GM18505 (cell line): ENCODE results near the gene CA11.
A peak's percentile ranks its signal among the peaks of the same experiment; 100 is the strongest.
"Not testable (repeated sequence)": the region's sequence is repeated elsewhere in the genome, so short reads cannot be mapped to it uniquely, and the experiment has no call there.

ENCODE experiments used
- ATAC-seq: cut with Tn5 transposase; IDR thresholded peaks from one replicate; pipeline ENCODE4 v1.9.1; 2021; ENCODE audit not compliant: unreplicated experiment
- POLR2A ChIP-seq: IDR thresholded peaks from 4 replicates; pipeline ENCODE4 v1.6.1; 2011; ENCODE audit warnings: borderline replicate concordance; ENCODE audit not compliant: insufficient read depth, insufficient read length; ENCODE audit errors: extremely low read depth

CA11 gene

DNA sequence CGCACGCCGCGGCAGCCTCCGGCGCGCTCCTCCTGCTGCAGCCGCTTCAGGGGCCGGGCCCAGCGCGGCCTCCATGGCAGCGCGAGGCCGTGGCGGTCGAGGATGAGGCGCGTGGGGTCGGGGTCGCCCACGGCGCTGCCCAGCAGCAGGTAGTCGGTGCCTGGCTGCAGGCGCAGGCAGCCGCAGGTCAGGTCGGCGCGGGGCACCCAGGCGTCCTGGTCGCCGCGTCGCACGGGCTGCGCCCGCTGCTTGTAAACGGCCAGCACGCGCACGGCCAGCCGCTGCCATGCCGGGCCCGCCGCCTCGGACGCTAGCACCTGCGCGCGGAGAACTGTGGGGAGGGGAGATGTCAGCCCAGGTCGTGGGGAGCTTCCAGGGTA, 15.7 kb upstream of the CA11 start:
- TF ChIP-seq POLR2A = no peak
- ATAC-seq = no peak

DNA sequence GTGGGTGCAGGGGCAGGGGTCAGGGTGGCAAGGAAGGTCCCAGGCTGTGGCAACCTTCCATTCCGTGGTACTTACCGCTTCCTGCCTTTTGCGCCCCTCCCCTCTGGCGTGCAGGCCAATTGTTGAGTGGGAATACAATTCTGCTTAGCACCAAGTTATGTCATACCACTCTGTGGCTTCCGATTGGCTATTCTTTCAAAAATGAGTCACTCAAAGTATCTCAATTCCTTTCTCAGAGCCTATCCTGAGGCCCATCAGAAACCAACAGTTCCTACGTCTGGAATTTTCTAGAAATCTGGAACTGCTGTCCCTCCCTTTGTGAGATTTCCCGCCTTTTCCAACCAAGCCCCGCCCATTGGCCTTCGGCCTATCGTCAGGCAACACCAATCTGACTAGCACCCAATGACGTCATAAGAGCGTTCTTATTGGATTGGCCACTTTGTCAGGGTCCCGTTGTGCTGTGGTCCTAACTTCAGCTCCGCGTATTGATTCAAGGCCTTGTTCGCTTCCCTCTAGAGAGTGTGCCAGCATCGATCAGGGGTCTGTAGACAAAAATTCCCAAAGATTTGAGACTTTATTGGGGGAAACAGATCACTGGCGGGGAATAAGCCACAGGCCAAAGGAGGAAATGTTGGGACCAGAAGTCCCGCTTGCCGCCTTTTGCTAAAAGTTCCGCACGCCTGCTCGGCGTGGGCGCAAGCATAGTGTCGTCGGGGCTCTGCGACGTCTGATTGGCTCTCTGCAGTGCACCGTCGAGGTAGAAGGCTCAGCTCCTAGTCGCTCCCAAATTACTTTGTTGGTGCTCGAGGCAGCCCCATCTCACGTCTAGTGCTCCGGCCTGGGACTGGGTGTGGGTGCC, 15.1 kb upstream of the CA11 start:
- peak; percentile 60 for ATAC-seq
- no peak for TF ChIP-seq POLR2A

DNA sequence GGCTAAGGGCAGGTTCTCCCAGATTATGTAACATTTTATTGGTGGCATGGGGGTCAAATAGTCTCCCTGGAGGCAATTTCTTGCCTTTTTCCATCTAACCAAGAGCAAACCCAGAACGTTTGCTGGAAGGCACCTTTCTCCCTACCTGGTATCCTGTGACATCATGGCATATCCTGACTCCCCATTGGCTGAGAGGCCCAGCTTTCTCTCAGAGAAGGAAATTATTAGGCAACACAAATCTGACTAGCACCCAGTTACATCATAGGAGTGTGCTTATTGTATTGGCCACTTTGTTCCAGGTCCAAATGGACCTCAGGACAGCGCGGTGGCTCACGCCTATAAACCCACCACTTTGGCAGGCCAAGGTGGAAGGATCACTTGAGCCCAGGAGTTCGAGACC, 13.8 kb upstream of the CA11 start:
- ATAC-seq = no peak
- no peak for TF ChIP-seq POLR2A

DNA sequence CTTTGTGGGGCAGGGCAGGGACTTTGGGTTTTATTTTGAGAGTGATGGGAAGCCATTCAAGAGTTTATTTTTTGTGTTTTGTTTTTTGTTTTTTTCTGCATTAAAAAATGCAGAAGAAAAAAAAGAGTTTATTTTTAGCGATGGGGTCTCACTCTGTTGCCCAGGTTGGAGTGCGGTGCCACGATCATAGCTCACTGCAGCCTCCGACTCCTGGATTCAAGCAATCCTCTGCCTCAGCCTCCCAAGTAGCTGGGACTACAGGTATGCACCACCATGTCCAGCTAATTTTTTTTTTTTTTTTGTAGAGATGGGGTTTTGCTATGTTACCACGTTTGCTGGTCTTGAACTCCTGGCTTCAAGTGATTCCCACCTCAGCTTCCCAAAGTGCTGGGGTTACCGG, 12.5 kb upstream of the CA11 start:
- ATAC-seq = no peak
- no peak for TF ChIP-seq POLR2A

DNA sequence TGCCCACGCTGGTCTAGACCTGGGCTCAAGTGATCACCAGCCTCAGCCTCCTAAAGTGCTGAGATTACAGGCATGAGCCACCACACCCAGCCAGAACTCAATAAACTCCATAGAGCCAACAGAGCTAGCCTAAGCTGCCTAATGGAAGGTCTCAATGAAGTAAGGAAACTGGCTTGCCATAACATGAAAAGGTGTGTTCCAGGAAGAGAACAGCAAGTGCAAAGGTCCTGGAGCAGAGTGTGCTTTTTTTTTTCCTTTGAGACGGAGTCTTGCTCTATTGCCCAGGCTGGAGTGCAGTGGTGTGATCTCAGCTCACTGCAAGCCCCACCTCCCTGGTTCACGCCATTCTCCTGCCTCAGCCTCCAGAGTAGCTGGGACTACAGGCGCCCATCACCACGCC, 11.8 kb upstream of the CA11 start:
- ATAC-seq = not testable (repeated sequence)

DNA sequence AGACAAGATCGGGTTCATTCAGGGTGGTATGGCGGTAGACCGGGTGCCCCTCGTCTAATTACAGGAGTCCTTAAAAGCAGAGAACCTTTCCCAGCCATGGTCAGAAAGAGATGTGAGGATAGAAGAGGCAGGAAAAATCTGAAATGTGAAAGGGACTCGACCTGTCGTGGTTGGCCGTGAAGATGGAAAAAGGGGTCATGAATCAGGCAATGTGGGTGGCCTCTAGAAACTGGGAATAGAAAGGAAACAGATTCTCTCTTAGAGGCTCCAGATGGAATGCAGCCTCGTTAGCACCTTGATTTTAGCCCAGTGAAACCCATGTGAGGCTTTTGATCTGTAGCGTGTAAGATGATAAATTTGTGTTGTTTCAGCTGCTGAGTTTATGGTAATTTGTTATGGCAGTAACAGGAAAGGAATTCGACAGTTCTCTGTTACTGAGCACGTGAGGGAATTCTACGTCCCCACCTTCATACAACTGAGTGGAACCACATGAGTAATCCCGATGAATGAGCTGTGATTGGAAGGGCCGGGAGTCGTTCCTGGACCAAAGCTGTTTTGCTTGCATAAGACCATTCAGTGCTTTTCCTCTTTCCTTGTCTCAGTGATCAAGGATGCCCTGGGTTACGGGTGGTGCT, 11.0 kb upstream of the CA11 start:
- ATAC-seq = no peak
- no peak for TF ChIP-seq POLR2A

DNA sequence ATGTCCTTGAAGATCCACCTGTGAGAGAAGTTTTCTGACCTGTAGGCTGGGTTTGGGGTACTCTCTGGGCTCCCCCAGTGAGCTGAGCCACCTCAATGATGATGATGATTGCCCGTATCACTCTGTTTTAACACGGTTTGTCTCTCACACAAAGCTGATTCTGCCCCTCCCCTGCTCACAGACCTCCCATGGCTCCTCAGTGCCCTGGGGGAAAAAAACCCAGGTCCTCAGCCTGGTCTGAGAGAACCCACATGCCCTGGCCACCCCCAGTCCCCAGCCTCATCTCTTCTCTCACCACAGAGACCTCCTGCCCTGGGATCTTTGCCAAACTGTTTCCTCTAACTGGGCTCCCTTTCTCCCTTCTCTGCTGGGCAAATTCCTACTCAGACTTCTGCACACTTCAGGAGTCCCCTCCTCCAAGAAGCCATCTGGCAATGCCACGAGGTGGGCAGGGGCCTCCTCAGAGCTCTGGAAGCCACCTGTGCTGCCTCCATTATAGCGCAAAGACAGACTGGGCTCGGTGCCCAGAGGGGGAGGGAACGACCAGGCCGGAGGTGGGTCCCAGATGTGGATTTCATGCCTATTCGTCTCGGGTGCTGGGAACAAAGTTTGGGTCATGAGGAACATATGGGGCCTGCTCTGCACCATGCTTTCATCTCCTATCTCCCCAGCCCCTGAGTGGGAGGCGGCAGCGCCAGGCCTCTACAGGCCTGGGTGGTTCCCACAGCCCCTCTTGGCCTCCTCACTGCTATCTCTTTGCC, 8.5 kb upstream of the CA11 start:
- no peak for ATAC-seq
- no peak for TF ChIP-seq POLR2A

DNA sequence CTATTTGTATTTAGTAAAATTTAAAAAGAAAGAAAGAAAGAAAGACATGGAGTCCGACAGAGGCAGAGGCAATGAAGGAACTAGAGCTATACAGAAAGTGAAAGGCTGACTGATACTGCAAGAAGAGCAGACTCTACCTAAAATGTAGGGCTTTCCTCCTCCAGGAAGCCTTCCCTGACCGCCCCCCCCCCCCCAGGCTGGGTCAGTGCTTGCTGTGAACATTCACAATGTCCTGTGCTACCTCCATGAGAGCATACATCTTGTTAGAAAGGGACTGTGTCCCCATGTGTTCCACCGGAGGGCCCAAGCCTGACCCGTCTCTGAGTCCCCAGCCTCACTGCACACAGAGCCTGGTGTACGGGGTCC, 5.7 kb upstream of the CA11 start:
- TF ChIP-seq POLR2A = no peak
- no peak for ATAC-seq

DNA sequence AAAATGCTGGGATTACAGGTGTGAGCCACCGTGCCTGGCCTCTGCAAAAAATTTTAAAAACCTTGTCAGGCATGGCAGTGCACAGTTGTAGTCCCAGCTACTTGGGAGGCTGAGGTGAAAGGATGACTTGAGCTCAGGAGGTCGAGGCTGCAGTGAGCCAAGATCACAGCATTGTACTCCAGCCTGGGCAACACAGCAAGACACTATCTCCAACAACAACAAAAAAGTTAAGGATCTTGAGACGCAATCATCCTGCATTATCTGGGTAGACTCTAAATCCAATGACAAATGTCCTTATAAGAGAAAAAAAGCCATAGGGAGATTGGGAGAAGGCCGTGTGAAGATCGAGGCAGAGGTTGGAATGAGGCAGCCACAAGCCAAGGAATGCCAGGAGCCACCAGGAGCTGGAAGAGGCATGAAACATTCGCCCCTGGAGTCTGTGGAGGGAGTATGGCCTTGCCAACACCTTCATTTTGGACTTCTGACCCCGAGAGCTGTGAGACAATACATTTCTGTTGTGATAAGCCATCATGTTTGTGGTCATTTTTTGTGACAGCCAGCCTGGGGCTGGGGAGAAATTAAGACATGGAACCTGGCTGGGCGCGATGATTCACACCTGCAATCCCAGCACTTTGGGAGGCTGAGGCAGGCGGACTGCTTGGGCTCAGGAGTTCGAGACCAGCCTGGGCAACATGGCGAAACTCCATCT, 5.1 kb upstream of the CA11 start:
- no peak for TF ChIP-seq POLR2A
- no peak for ATAC-seq

DNA sequence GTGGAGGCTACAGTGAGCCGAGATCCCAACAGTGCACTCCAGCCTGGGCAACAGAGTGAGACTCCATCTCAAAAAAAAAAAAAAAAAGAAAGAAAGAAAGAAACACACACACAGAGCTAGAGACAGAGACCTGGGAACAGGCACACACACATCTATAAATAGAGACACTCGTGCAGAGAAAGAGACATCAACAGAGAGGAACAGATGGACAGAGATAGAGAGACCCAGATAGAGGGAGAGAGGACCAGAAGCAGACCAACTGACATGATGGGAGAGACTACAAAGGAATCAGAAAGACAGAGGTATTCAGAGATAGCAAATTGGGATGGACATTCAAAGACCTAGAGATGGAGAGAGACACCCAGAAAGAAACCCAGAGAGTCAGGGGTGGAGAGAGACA, 2.1 kb upstream of the CA11 start:
- ATAC-seq = no peak
- no peak for TF ChIP-seq POLR2A

DNA sequence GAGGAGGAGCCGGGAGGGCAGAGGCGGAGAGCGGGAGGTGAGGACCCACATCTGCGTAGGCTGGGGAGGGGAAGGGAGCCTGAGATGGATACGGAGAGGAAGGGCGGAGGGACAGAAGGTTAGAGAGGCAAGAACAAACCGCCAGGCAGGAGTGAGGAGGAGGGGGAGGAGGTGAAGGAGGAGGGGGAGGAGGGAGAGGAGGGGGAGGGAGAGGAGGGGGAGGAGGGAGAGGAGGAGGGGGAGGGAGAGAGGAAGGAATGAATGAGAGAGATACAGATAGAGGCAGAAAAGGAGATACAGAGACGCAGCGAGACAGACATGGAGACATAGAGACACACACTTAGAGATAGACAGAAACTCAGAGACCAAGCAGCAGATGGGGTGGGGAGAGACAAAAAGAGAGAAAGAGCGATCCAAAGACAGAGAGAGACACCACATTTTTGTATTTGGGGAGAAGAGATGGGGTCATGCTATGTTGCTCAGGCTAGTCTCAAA, 782 bp upstream of the CA11 start:
- no peak for ATAC-seq
- no peak for TF ChIP-seq POLR2A

DNA sequence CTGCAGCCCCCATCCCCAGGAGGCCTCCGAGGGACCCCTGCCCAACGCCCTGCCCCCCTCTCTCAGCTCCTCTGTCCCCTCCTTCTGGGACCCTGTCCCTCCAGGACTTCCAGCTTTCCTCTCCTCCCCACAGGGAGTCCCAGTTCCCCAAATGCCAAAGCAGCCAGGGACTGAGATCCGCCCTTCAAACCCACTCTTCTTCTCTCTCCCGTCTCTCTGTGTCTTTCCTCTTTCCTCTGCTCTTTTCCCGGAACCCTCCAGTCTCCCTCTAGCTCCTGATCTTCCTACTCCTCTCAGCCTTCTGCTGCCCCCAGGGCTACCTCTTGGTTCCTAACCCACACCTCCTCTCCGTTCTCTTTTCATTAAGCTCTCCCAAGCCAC, 377 bp downstream of the CA11 start:
- ATAC-seq = no peak
- no peak for TF ChIP-seq POLR2A
